Loucy (cell line): ENCODE data around the gene ARHGAP22.

Source experiments
- H2AFZ ChIP-seq: fragments of 200-600 bp; sonication (generic); 2 replicates; pipeline ENCODE4 v1.6.0; 2016; ENCODE audit warnings: antibody characterized with exemption, mild to moderate bottlenecking, low read length, moderate library complexity
- H3F3A ChIP-seq: fragments of 200-600 bp; 2 replicates; pipeline ENCODE4 v1.6.0; 2016; ENCODE audit warnings: antibody characterized with exemption, low read depth, mild to moderate bottlenecking
- H3K27me3 ChIP-seq: fragments of 200-600 bp; sonication (generic); 2 replicates; pipeline ENCODE4 v1.6.1; 2014; ENCODE audit warnings: low read length, mild to moderate bottlenecking; ENCODE audit not compliant: insufficient read depth, poor library complexity, severe bottlenecking
- H3K36me3 ChIP-seq: fragments of 200-600 bp; sonication (generic); 2 replicates; pipeline ENCODE4 v1.6.1; 2016; ENCODE audit warnings: low read length; ENCODE audit not compliant: insufficient read depth
- H3K4me1 ChIP-seq: fragments of 200-600 bp; sonication (generic); 2 replicates; pipeline ENCODE4 v1.5.1; 2014; ENCODE audit warnings: low read length, mild to moderate bottlenecking; ENCODE audit not compliant: insufficient read depth, poor library complexity, severe bottlenecking
- H3K4me2 ChIP-seq: fragments of 200-600 bp; sonication (generic); 2 replicates; pipeline ENCODE4 v1.6.0; 2014; ENCODE audit warnings: antibody characterized with exemption, low read length, low read depth, mild to moderate bottlenecking; ENCODE audit not compliant: poor library complexity, severe bottlenecking
- H3K4me3 ChIP-seq: fragments of 200-600 bp; sonication (generic); 2 replicates; pipeline ENCODE4 v1.5.1; 2014; ENCODE audit warnings: low read length, mild to moderate bottlenecking, mixed read lengths; ENCODE audit not compliant: poor library complexity, severe bottlenecking
- H3K79me2 ChIP-seq: fragments of 200-600 bp; sonication (generic); 2 replicates; pipeline ENCODE4 v1.6.1; 2014; ENCODE audit warnings: low read length; ENCODE audit not compliant: insufficient read depth
- H3K9ac ChIP-seq: fragments of 200-600 bp; sonication (generic); 2 replicates; pipeline ENCODE4 v1.6.0; 2014; ENCODE audit warnings: mild to moderate bottlenecking, low read depth, low read length, moderate library complexity; ENCODE audit not compliant: poor library complexity, severe bottlenecking
- H3K9me2 ChIP-seq: fragments of 200-600 bp; sonication (generic); replicated peaks from 2 replicates; pipeline ENCODE4 v1.6.1; 2016; ENCODE audit warnings: low read depth, low read length, mixed read lengths
- H3K9me3 ChIP-seq: fragments of 200-600 bp; sonication (generic); 2 replicates; pipeline ENCODE4 v1.6.1; 2014; ENCODE audit warnings: mild to moderate bottlenecking, antibody characterized with exemption, low read length, low read depth; ENCODE audit not compliant: insufficient read depth
- H4K20me1 ChIP-seq: fragments of 200-600 bp; sonication (generic); 2 replicates; pipeline ENCODE4 v1.6.0; 2014; ENCODE audit warnings: antibody characterized with exemption, low read length, mild to moderate bottlenecking; ENCODE audit not compliant: insufficient read depth, poor library complexity, severe bottlenecking
- EZH2phosphoT487 ChIP-seq: fragments of 200-600 bp; IDR thresholded peaks from 2 replicates; pipeline ENCODE4 v1.6.1; 2018; ENCODE audit warnings: antibody characterized with exemption, mild to moderate bottlenecking, moderate library complexity, borderline replicate concordance
- TF ChIP-seq, protein P1 (sequence below): fragments of 200-600 bp; sonication (generic); conservative IDR thresholded peaks from 2 replicates; pipeline ENCODE4 v1.5.1; 2014; ENCODE audit warnings: mild to moderate bottlenecking, antibody characterized with exemption, low read length

ARHGAP22 gene

DNA sequence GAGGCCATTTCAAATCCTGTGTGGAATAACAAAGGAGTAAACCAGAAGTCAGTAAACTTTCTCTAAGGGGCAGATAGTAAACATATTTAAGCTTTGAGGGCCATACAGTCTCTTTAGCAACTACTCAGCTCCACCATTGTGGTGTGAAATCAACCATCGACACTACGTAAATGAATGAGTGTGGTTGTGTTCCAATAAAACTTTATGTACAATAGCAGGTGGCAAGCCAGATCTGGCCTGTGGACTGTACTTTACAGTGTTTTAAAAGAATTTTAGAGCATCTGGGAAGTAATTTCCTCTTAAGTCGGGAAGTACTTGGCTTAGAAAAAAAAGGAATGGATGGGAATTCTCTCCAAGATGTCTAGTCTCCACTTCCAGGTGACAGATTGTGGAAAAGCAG lies 71.3 kb downstream of the ARHGAP22 start:
- no peaks in the 10 kb centered on the region for H4K20me1 ChIP-seq
- no peaks in the 10 kb centered on the region for H3K4me1 ChIP-seq
- no peaks in the 10 kb centered on the region for H3K9me2 ChIP-seq
- no peak overlapping the region for H3K9ac ChIP-seq
- no peaks in the 10 kb centered on the region for H3F3A ChIP-seq
- no peak overlapping the region for H3K4me2 ChIP-seq
- no peak overlapping the region for H3K4me3 ChIP-seq
- H3K9me3 ChIP-seq, result no peaks in the 10 kb centered on the region
- H3K27me3 ChIP-seq, result no peaks in the 10 kb centered on the region
- no peaks in the 10 kb centered on the region for H3K79me2 ChIP-seq
- H2AFZ ChIP-seq, result no peak overlapping the region
- TF ChIP-seq EZH2phosphoT487, result no peak
- TF ChIP-seq, protein P1, sequence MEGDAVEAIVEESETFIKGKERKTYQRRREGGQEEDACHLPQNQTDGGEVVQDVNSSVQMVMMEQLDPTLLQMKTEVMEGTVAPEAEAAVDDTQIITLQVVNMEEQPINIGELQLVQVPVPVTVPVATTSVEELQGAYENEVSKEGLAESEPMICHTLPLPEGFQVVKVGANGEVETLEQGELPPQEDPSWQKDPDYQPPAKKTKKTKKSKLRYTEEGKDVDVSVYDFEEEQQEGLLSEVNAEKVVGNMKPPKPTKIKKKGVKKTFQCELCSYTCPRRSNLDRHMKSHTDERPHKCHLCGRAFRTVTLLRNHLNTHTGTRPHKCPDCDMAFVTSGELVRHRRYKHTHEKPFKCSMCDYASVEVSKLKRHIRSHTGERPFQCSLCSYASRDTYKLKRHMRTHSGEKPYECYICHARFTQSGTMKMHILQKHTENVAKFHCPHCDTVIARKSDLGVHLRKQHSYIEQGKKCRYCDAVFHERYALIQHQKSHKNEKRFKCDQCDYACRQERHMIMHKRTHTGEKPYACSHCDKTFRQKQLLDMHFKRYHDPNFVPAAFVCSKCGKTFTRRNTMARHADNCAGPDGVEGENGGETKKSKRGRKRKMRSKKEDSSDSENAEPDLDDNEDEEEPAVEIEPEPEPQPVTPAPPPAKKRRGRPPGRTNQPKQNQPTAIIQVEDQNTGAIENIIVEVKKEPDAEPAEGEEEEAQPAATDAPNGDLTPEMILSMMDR, result no peak
- no peaks in the 10 kb centered on the region for H3K36me3 ChIP-seq

DNA sequence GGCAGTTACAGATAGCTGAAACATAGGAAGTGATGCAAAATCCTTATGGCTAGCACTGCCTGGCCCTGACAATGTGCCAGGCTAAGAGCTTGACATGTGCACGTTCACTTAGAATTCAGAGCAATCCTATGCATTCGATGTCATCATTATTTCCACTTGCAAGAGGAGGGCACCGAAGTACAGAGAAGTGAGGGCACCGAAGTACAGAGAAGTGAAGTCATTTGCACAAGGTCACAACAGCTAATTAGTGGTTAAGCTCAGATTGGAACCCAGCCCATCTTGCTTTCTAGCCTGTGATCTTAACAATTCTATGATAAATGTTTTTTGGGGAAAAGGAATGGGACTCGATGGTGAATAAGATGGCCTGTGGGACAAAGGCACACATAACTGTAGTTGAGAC lies 73.4 kb downstream of the ARHGAP22 start:
- Histone ChIP-seq H3K9me3 (no peaks in the 10 kb centered on the region), H3K9ac (no peak overlapping the region), H3K79me2 (no peaks in the 10 kb centered on the region), H3K9me2 (no peaks in the 10 kb centered on the region), H2AFZ (no peak overlapping the region), H4K20me1 (no peaks in the 10 kb centered on the region), H3K4me2 (no peak overlapping the region), H3K4me3 (no peak overlapping the region), H3F3A (no peaks in the 10 kb centered on the region), H3K4me1 (no peaks in the 10 kb centered on the region), H3K36me3 (no peaks in the 10 kb centered on the region), H3K27me3 (no peaks in the 10 kb centered on the region)
- no peak for TF ChIP-seq EZH2phosphoT487
- TF ChIP-seq, protein P1, result no peak

DNA sequence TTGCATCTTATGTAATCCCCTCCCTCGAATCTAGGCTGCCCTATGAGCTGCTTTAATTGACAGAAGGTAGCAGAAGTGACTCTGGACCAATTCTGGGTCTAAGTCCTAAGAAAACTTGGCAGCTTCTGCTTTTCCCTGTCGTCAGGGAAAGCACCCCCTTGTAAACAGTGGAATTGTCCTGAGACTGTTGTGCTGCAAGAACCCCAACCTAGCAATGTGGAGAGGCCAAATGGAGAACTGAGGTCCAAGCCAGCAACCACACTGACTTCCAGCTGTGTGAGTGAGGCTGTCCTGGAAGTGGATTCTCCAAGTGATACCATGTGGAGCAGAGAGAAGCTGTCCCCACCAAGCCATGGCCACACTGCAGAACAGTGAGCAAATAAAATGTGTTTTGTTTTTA lies 75.5 kb downstream of the ARHGAP22 start:
- Histone ChIP-seq H3K36me3 (no peaks in the 10 kb centered on the region), H3K4me1 (no peaks in the 10 kb centered on the region), H3K9me2 (no peaks in the 10 kb centered on the region), H3K79me2 (no peaks in the 10 kb centered on the region), H3K9ac (no peak overlapping the region), H3K4me3 (no peak overlapping the region), H3K27me3 (no peaks in the 10 kb centered on the region), H2AFZ (no peak overlapping the region), H3K4me2 (no peak overlapping the region), H3K9me3 (no peaks in the 10 kb centered on the region), H4K20me1 (no peaks in the 10 kb centered on the region), H3F3A (no peaks in the 10 kb centered on the region)
- TF ChIP-seq, protein P1, result no peak
- TF ChIP-seq EZH2phosphoT487, result no peak
